Panc1 (cell line): Measurements from ENCODE around the gene DROSHA. TPM values are rescaled to one million over a fixed set of nuclear protein-coding genes. Genes with fewer than 3 reads are reported as not detected.

Source experiments
- ATAC-seq: fragments of 200-7000 bp; cut with Tn5 transposase; 2 replicates; pipeline ENCODE4 v1.9.1; 2020; ENCODE audit warnings: mild to moderate bottlenecking, moderate library complexity
- BruUV-seq: library from RNA; stranded (reverse); fragments of 400-500 nt; replicated peaks from 2 replicates; lab custom pipeline; 2021; lab: Mats Ljungman, UMichigan
- CTCF ChIA-PET: fragments of 300-600 bp; sonication (Branson Sonifier 250); formaldehyde crosslinking; loops from one replicate; lab custom pipeline; 2022; ENCODE audit warnings: antibody characterized with exemption; lab: Charles Lee
- POLR2A ChIA-PET: fragments of 300-600 bp; sonication (Branson Sonifier 250); formaldehyde crosslinking; loops from one replicate; lab custom pipeline; 2022; ENCODE audit warnings: antibody characterized with exemption; lab: Charles Lee
- DNase-seq: peaks from one replicate; pipeline ENCODE4 v3.0.0-alpha.2; 2010; ENCODE audit warnings: low read depth, low spot score
- H3K27ac ChIP-seq: 2 replicates; pipeline ENCODE4 v1.5.1; 2011; ENCODE audit warnings: mild to moderate bottlenecking, low read length, inconsistent platforms
- H3K27me3 ChIP-seq: fragments of 200-500 bp; sonication (Bioruptor generic); 2 replicates; pipeline ENCODE4 v1.6.0; 2014; ENCODE audit warnings: low read length, inconsistent platforms; ENCODE audit not compliant: control insufficient read depth, insufficient read depth
- H3K36me3 ChIP-seq: fragments of 200-500 bp; sonication (Bioruptor generic); 2 replicates; pipeline ENCODE4 v1.5.1; 2014; ENCODE audit warnings: inconsistent platforms, mild to moderate bottlenecking, low read length, moderate library complexity; ENCODE audit not compliant: control insufficient read depth, insufficient read depth
- H3K4me1 ChIP-seq: 2 replicates; pipeline ENCODE4 v1.5.1; 2011; ENCODE audit warnings: inconsistent platforms, mild to moderate bottlenecking, low read length, moderate library complexity; ENCODE audit not compliant: control insufficient read depth, insufficient read depth
- H3K4me3 ChIP-seq, 2 experiments: 2 replicates each; pipeline ENCODE4 v1.5.1; 2011 to 2012; ENCODE audit warnings: low read depth in 2 of 2, low read length in 2 of 2, mild to moderate bottlenecking in 2 of 2, inconsistent platforms in 1 of 2, moderate library complexity in 1 of 2
- H3K9me3 ChIP-seq: fragments of 200-500 bp; sonication (Bioruptor generic); 2 replicates; pipeline ENCODE4 v1.5.1; 2014; ENCODE audit warnings: low read depth, mild to moderate bottlenecking, inconsistent platforms, low read length, moderate library complexity; ENCODE audit not compliant: control insufficient read depth, insufficient read depth
- POLR2AphosphoS5 ChIP-seq: IDR thresholded peaks from 2 replicates; pipeline ENCODE4 v1.6.1; 2012; ENCODE audit warnings: mild to moderate bottlenecking, low read depth, low read length, moderate library complexity
- SIN3A ChIP-seq: IDR thresholded peaks from 2 replicates; pipeline ENCODE4 v1.6.1; 2012; ENCODE audit warnings: low read depth, mild to moderate bottlenecking, low read length, moderate library complexity, borderline replicate concordance; ENCODE audit not compliant: insufficient read depth
- TCF7L2 ChIP-seq: IDR thresholded peaks from 2 replicates; pipeline ENCODE4 v1.6.1; 2011; ENCODE audit warnings: mild to moderate bottlenecking, low read depth, low read length, inconsistent platforms
- in situ Hi-C: cut with HindIII; loops from 2 replicates; pipeline ENCODE4 v1.10.0; 2016; ENCODE audit warnings: low sequenced_read_pairs, low pct_unique_long_range_greater_than_20kb
- intact Hi-C: fragments of 100-400 bp; cut with micrococcal nuclease; formaldehyde crosslinking; loops from one replicate; pipeline ENCODE4 v1.10.0; 2022; ENCODE audit not compliant: unreplicated experiment
- total RNA-seq: library from RNA; stranded (reverse); gene quantifications from one replicate; pipeline ENCODE4 v1.2.1, GENCODE V29; 2021; ENCODE audit not compliant: unreplicated experiment
- TF ChIP-seq, protein P1 (sequence below), 2 experiments: IDR thresholded peaks; 2 replicates each; pipeline ENCODE4 v1.6.1; 2011 to 2012; ENCODE audit warnings: low read depth in 2 of 2, control low read depth in 1 of 2, low read length in 1 of 2, mild to moderate bottlenecking in 1 of 2, moderate library complexity in 1 of 2; ENCODE audit not compliant: insufficient read depth in 1 of 2
- TF ChIP-seq, protein P2 (sequence below): fragments of 450-650 bp; IDR thresholded peaks from 2 replicates; pipeline ENCODE4 v1.5.1; 2017; ENCODE audit warnings: mild to moderate bottlenecking

DROSHA gene
- total RNA-seq, 1 experiment from 2014 or later = 98.1 TPM

DNA sequence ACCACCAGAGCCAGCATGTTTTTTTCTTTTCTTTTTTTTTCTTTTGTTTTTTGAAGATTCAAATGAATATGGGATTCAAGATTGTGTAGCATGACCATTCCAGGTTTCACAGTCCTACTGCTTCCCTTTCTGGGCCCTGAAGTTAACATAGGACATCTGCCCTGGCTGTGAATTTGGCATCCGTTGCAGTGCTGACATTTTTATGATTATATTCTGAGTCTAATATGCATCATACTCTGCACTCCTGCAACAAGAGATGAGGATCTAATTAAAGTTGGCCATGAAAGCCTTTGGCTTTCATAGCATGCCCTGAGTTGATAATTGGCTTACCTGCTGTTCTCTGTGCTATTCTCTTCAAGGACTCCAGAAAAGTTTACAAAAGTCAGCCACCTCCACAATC lies 30.1 kb upstream of the DROSHA start:
- Histone ChIP-seq H3K36me3 (no peaks in the 10 kb centered on the region), H3K27ac (no peak overlapping the region), H3K4me3 (no peak overlapping the region), H3K4me1 (no peaks in the 10 kb centered on the region), H3K9me3 (no peaks in the 10 kb centered on the region), H3K27me3 (no peaks in the 10 kb centered on the region)
- ChIA-PET POLR2A (no interaction called here), CTCF (no interaction called here)
- intact Hi-C loops (no loop called here), in situ Hi-C loops (no loop called here)
- no peak for DNase-seq
- ATAC-seq = no peak
- TF ChIP-seq POLR2AphosphoS5 (no peak), TCF7L2 (no peak), SIN3A (no peak)
- TF ChIP-seq, protein P1, sequence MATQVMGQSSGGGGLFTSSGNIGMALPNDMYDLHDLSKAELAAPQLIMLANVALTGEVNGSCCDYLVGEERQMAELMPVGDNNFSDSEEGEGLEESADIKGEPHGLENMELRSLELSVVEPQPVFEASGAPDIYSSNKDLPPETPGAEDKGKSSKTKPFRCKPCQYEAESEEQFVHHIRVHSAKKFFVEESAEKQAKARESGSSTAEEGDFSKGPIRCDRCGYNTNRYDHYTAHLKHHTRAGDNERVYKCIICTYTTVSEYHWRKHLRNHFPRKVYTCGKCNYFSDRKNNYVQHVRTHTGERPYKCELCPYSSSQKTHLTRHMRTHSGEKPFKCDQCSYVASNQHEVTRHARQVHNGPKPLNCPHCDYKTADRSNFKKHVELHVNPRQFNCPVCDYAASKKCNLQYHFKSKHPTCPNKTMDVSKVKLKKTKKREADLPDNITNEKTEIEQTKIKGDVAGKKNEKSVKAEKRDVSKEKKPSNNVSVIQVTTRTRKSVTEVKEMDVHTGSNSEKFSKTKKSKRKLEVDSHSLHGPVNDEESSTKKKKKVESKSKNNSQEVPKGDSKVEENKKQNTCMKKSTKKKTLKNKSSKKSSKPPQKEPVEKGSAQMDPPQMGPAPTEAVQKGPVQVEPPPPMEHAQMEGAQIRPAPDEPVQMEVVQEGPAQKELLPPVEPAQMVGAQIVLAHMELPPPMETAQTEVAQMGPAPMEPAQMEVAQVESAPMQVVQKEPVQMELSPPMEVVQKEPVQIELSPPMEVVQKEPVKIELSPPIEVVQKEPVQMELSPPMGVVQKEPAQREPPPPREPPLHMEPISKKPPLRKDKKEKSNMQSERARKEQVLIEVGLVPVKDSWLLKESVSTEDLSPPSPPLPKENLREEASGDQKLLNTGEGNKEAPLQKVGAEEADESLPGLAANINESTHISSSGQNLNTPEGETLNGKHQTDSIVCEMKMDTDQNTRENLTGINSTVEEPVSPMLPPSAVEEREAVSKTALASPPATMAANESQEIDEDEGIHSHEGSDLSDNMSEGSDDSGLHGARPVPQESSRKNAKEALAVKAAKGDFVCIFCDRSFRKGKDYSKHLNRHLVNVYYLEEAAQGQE (IDR thresholded peaks at IDR 0.05; ENCODE audit: insufficient read depth in 1 of 2, low read depth in 2 of 2, low read length in 1 of 2) = no peak
- TF ChIP-seq, protein P2, sequence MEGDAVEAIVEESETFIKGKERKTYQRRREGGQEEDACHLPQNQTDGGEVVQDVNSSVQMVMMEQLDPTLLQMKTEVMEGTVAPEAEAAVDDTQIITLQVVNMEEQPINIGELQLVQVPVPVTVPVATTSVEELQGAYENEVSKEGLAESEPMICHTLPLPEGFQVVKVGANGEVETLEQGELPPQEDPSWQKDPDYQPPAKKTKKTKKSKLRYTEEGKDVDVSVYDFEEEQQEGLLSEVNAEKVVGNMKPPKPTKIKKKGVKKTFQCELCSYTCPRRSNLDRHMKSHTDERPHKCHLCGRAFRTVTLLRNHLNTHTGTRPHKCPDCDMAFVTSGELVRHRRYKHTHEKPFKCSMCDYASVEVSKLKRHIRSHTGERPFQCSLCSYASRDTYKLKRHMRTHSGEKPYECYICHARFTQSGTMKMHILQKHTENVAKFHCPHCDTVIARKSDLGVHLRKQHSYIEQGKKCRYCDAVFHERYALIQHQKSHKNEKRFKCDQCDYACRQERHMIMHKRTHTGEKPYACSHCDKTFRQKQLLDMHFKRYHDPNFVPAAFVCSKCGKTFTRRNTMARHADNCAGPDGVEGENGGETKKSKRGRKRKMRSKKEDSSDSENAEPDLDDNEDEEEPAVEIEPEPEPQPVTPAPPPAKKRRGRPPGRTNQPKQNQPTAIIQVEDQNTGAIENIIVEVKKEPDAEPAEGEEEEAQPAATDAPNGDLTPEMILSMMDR = no peak
- no TSS peak for BruUV-seq

DNA sequence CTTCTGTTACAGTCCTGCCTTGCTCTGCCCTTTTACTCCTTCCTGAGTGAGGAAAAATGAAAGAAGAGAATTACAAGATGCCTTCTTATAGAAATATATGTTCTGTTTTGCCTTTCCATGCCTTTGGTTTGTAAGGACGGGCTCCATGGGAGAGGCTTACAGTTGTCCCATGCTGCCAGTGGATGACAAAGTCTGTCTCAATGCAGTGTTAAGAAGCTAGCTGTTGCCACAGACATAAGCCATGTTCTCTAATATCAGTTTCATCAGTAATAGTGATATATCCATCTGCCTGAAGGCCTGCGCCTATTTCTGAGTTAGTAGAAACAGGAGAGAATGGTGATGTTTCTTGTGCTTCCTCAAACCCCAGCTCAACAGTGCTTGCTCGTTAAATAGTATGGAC lies 28.0 kb upstream of the DROSHA start:
- Histone ChIP-seq H3K4me3 (no peak overlapping the region), H3K27ac (no peak overlapping the region), H3K27me3 (no peaks in the 10 kb centered on the region), H3K9me3 (no peaks in the 10 kb centered on the region), H3K36me3 (no peaks in the 10 kb centered on the region), H3K4me1 (no peaks in the 10 kb centered on the region)
- no TSS peak for BruUV-seq
- in situ Hi-C loops = no loop called here
- ChIA-PET POLR2A (no interaction called here), CTCF (no interaction called here)
- ATAC-seq (no peak), DNase-seq (no peak)
- TF ChIP-seq SIN3A = no peak
- TF ChIP-seq, protein P1 (IDR thresholded peaks at IDR 0.05; ENCODE audit: insufficient read depth in 1 of 2, low read depth in 2 of 2, low read length in 1 of 2) = no peak
- TF ChIP-seq, protein P2 = no peak
- no peak for TF ChIP-seq TCF7L2
- no peak for TF ChIP-seq POLR2AphosphoS5
- intact Hi-C loops = no loop called here
